GM12801 (cell line): Measurements from ENCODE around the gene EPN2.

Experiments
- CTCF ChIP-seq: IDR thresholded peaks from one replicate; pipeline ENCODE4 v1.5.1; 2011; ENCODE audit warnings: control low read depth; ENCODE audit not compliant: insufficient read length; ENCODE audit errors: extremely low read depth

Gene EPN2

GRCh38 chr17:19291646-19292376 is 54.6 kb downstream of the EPN2 start:
- no peak for TF ChIP-seq CTCF

- TF ChIP-seq CTCF, result no peak
These were observed 55.2 kb downstream of the EPN2 start for GRCh38 chr17:19292377-19292711.

- TF ChIP-seq CTCF, result no peak
These were observed 57.3 kb downstream of the EPN2 start for GRCh38 chr17:19294443-19294842.

GRCh38 chr17:19295473-19296135 is 58.4 kb downstream of the EPN2 start:
- TF ChIP-seq CTCF, result no peak

GRCh38 chr17:19296786-19297778 is 59.9 kb downstream of the EPN2 start:
- no peak for TF ChIP-seq CTCF

- TF ChIP-seq CTCF, result no peak
These were observed 61.5 kb downstream of the EPN2 start for GRCh38 chr17:19298569-19299213.
